ENCODE measurements around the gene FYN. TPM values are rescaled to one million over a fixed set of nuclear protein-coding genes. Genes with fewer than 3 reads are reported as not detected.

Gene FYN
- total and polyA plus RNA-seq, 9 of the 15 experiments (the other 6 are each of a cell fraction or from before 2014, with no cell fraction given) = 2.9 to 22.1 (median 11.4) TPM

- H2AFZ ChIP-seq (ENCODE audit: low read depth, low read length) = no peak overlapping the region
- no peaks in the 10 kb centered on the region for H3K9me3 ChIP-seq (replicated peaks; ENCODE audit: control insufficient read depth, insufficient read depth, low read depth, low read length)
- H3K4me1 ChIP-seq (replicated peaks in 1 of 2; ENCODE audit: control insufficient read depth in 2 of 2, insufficient read depth in 2 of 2, low read length in 2 of 2) = peaks cover 17 to 40% of the 10 kb centered on the region in 2 experiments; a peak in 4 of 5 replicates
- H3K4me2 ChIP-seq (ENCODE audit: insufficient read depth, low read length) = no peak overlapping the region
- no peak overlapping the region for H3K27ac ChIP-seq (ENCODE audit: extremely low read depth, low read depth, low read length)
- 45% methylated on average over 5 of the region's 5 CpGs for WGBS (ENCODE audit: insufficient coverage, low coverage, missing lambda C conversion rate)
- H3K9me1 ChIP-seq (ENCODE audit: control insufficient read depth, insufficient read depth, low read length) = no peaks in the 10 kb centered on the region
- CTCF ChIA-PET (ENCODE audit: low intra/inter-chr PET ratio) = no interaction called here
- H3K27me3 ChIP-seq (ENCODE audit: control insufficient read depth in 2 of 2, insufficient read depth in 2 of 2, low read length in 2 of 2) = peaks cover 0 to 8% of the 10 kb centered on the region in 2 experiments; a peak in 1 of 5 replicates
- H4K20me1 ChIP-seq (replicated peaks; ENCODE audit: control insufficient read depth, insufficient read depth, low read length) = peaks cover 6% of the 10 kb centered on the region; the same call in 1 of the 2 replicates
- no peaks in the 10 kb centered on the region for H3K79me2 ChIP-seq (ENCODE audit: control insufficient read depth, insufficient read depth, low read length)
- in situ Hi-C loops (cut with MboI) = no loop called here
- H3K36me3 ChIP-seq (ENCODE audit: control insufficient read depth, insufficient read depth, low read length) = no peaks in the 10 kb centered on the region
- ATAC-seq (no peak), DNase-seq (ENCODE audit: extremely low read depth in 1 of 4, low spot score in 3 of 4) (no peak), FAIRE-seq (no peak)
- no peak overlapping the region for H3K9ac ChIP-seq (ENCODE audit: insufficient read depth in 1 of 2, low read depth in 2 of 2, low read length in 2 of 2)
- BruUV-seq (replicated peaks) = no TSS peak
- H3K4me3 ChIP-seq = no peak overlapping the region
- intact Hi-C loops (cut with micrococcal nuclease) = no loop called here
- POLR2A ChIA-PET = interaction anchor here (1.2 kb wide), 1 partner anchor 10 kb away, joined by 3 read pairs; no protein-coding TSS in a partner anchor
- TF ChIP-seq POLR2A (conservative IDR thresholded peaks at IDR 0.05) (no peak), SPI1 (IDR thresholded peaks at IDR 0.05; ENCODE audit: borderline replicate concordance, low read depth, low read length) (peak; percentile 44)
Observed at GRCh38 chr6:111846492-111847409, 26.5 kb downstream of the FYN start.

DNA sequence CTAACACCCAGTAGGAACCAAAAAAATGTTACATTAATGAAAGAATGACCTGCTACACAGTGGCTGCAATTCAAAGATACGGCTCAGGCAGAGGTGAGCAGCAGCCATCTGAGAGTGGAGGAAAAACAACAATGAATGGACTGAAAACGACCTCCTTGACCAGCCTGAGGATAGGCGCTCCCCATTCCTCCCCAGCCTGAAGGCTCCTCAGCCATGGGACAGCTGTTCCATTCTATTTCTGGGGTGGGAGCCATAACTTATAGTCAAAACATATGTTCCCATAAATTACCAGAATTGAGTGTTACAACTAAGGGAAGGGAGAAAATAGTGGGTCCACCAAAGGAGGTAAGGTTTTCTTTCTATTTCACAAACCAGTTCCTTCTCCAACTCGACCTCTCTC is 27.2 kb downstream of the FYN start:
- intact Hi-C loops (cut with micrococcal nuclease) = no loop called here
- Histone ChIP-seq H3K4me2 (ENCODE audit: insufficient read depth, low read length) (no peak overlapping the region), H3K4me3 (no peak overlapping the region), H2AFZ (ENCODE audit: low read depth, low read length) (no peak overlapping the region), H3K27ac (ENCODE audit: extremely low read depth, low read depth, low read length) (no peak overlapping the region), H3K9ac (ENCODE audit: insufficient read depth in 1 of 2, low read depth in 2 of 2, low read length in 2 of 2) (no peak overlapping the region), H3K79me2 (ENCODE audit: control insufficient read depth, insufficient read depth, low read length) (no peaks in the 10 kb centered on the region), H3K9me1 (ENCODE audit: control insufficient read depth, insufficient read depth, low read length) (no peaks in the 10 kb centered on the region), H3K27me3 (ENCODE audit: control insufficient read depth in 2 of 2, insufficient read depth in 2 of 2, low read length in 2 of 2) (peaks cover 0 to 8% of the 10 kb centered on the region in 2 experiments; a peak in 1 of 5 replicates), H3K4me1 (replicated peaks in 1 of 2; ENCODE audit: control insufficient read depth in 2 of 2, insufficient read depth in 2 of 2, low read length in 2 of 2) (peaks cover 17 to 40% of the 10 kb centered on the region in 2 experiments; a peak in 4 of 5 replicates), H3K36me3 (ENCODE audit: control insufficient read depth, insufficient read depth, low read length) (no peaks in the 10 kb centered on the region), H4K20me1 (replicated peaks; ENCODE audit: control insufficient read depth, insufficient read depth, low read length) (peaks cover 6% of the 10 kb centered on the region; the same call in 1 of the 2 replicates), H3K9me3 (replicated peaks; ENCODE audit: control insufficient read depth, insufficient read depth, low read depth, low read length) (no peaks in the 10 kb centered on the region)
- 55% methylated on average over 4 of the region's 4 CpGs for WGBS (ENCODE audit: insufficient coverage, low coverage, missing lambda C conversion rate)
- ChIA-PET POLR2A (interaction anchor here (1.0 kb wide), 1 partner anchor 11 kb away, joined by 3 read pairs; no protein-coding TSS in a partner anchor), CTCF (ENCODE audit: low intra/inter-chr PET ratio) (no interaction called here)
- in situ Hi-C loops (cut with MboI) = no loop called here
- ATAC-seq (no peak), DNase-seq (ENCODE audit: extremely low read depth in 1 of 4, low spot score in 3 of 4) (no peak), FAIRE-seq (peak; percentile 6)
- no TSS peak for BruUV-seq (replicated peaks)
- TF ChIP-seq ZNF274 (IDR thresholded peaks at IDR 0.05; ENCODE audit: borderline replicate concordance, low read depth, low read length) (no peak), NCOR1 (IDR thresholded peaks at IDR 0.05) (no peak), ZSCAN29 (IDR thresholded peaks at IDR 0.05) (no peak), ZFP30 (CRISPR knock-in tag; IDR thresholded peaks at IDR 0.05; ENCODE audit: borderline replicate concordance) (no peak), CEBPZ (IDR thresholded peaks at IDR 0.05; ENCODE audit: borderline replicate concordance, low read depth, low read length) (no peak), HEY1 (CRISPR knock-in tag; IDR thresholded peaks at IDR 0.05; ENCODE audit: borderline replicate concordance) (no peak), TCF7 (IDR thresholded peaks at IDR 0.05; ENCODE audit: borderline replicate concordance) (no peak)
- TF ChIP-seq, protein P1, sequence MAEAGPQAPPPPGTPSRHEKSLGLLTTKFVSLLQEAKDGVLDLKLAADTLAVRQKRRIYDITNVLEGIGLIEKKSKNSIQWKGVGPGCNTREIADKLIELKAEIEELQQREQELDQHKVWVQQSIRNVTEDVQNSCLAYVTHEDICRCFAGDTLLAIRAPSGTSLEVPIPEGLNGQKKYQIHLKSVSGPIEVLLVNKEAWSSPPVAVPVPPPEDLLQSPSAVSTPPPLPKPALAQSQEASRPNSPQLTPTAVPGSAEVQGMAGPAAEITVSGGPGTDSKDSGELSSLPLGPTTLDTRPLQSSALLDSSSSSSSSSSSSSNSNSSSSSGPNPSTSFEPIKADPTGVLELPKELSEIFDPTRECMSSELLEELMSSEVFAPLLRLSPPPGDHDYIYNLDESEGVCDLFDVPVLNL (CRISPR knock-in tag; IDR thresholded peaks at IDR 0.05; ENCODE audit: low read depth) = no peak

Measured in K562 (cell line).